Neural cell (in vitro differentiated cells): ENCODE measurements around the gene CACNA1C. TPM values are rescaled to one million over a fixed set of nuclear protein-coding genes. Genes with fewer than 3 reads are reported as not detected.

Source experiments
- H2AFZ ChIP-seq: fragments of 200-600, 300-800 bp; sonication (generic), shearing (Covaris generic); 2 replicates; pipeline ENCODE4 v1.6.0; 2014; ENCODE audit warnings: low read depth, mild to moderate bottlenecking, antibody characterized with exemption, low read length, moderate library complexity
- H3F3A ChIP-seq: fragments of 200-600 bp; shearing (Covaris generic); 2 replicates; pipeline ENCODE4 v1.6.1; 2016; ENCODE audit warnings: mild to moderate bottlenecking, moderate library complexity, mixed read lengths, antibody characterized with exemption, low read length; ENCODE audit not compliant: insufficient read depth, poor library complexity, severe bottlenecking
- H3K27ac ChIP-seq: fragments of 200-600, 300-800 bp; sonication (generic), shearing (Covaris generic); 2 replicates; pipeline ENCODE4 v1.5.1; 2014; ENCODE audit warnings: mild to moderate bottlenecking, low read length, moderate library complexity
- H3K27me3 ChIP-seq: fragments of 300-800, 200-600 bp; sonication (generic), shearing (Covaris generic); 2 replicates; pipeline ENCODE4 v1.6.0; 2014; ENCODE audit warnings: mild to moderate bottlenecking, low read depth, low read length, moderate library complexity; ENCODE audit not compliant: insufficient read depth
- H3K36me3 ChIP-seq: fragments of 300-800, 200-600 bp; sonication (generic), shearing (Covaris generic); 2 replicates; pipeline ENCODE4 v1.5.1; 2014; ENCODE audit warnings: mild to moderate bottlenecking, antibody characterized with exemption, low read length, moderate library complexity; ENCODE audit not compliant: insufficient read depth
- H3K4me2 ChIP-seq: fragments of 300-800, 200-600 bp; sonication (generic), shearing (Covaris generic); 2 replicates; pipeline ENCODE4 v1.6.0; 2014; ENCODE audit warnings: mild to moderate bottlenecking, low read length
- H3K4me3 ChIP-seq: fragments of 300-800, 200-600 bp; sonication (generic), shearing (Covaris generic); 2 replicates; pipeline ENCODE4 v1.5.1; 2014; ENCODE audit warnings: mild to moderate bottlenecking, low read length, moderate library complexity
- H3K79me2 ChIP-seq: fragments of 200-600 bp; shearing (Covaris generic); replicated peaks from 2 replicates; pipeline ENCODE4 v1.6.0; 2014; ENCODE audit warnings: mild to moderate bottlenecking, low read length, moderate library complexity; ENCODE audit not compliant: insufficient read depth
- H3K9ac ChIP-seq: fragments of 300-800, 200-600 bp; sonication (generic), shearing (Covaris generic); 2 replicates; pipeline ENCODE4 v1.6.1; 2016; ENCODE audit warnings: mild to moderate bottlenecking, low read length, mixed read lengths
- H3K9me2 ChIP-seq: fragments of 200-600 bp; shearing (Covaris generic); 2 replicates; pipeline ENCODE4 v1.6.1; 2016; ENCODE audit warnings: mild to moderate bottlenecking, low read length, mixed read lengths; ENCODE audit not compliant: insufficient read depth
- H3K9me3 ChIP-seq: fragments of 200-600, 300-800 bp; sonication (generic), shearing (Covaris generic); 2 replicates; pipeline ENCODE4 v1.6.1; 2016; ENCODE audit warnings: mild to moderate bottlenecking, mixed run types, low read length, moderate library complexity, mixed read lengths
- H4K20me1 ChIP-seq: fragments of 200-600 bp; shearing (Covaris generic); 2 replicates; pipeline ENCODE4 v1.6.1; 2016; ENCODE audit warnings: mild to moderate bottlenecking, mixed run types; ENCODE audit not compliant: insufficient read depth
- CTCF ChIP-seq: fragments of 450-650 bp; IDR thresholded peaks from 2 replicates; pipeline ENCODE4 v1.5.1; 2014; ENCODE audit warnings: antibody characterized with exemption, mild to moderate bottlenecking, moderate library complexity; ENCODE audit not compliant: poor library complexity, severe bottlenecking
- EP300 ChIP-seq: fragments of 450-650 bp; conservative IDR thresholded peaks from 2 replicates; pipeline ENCODE4 v1.6.1; 2014; ENCODE audit warnings: antibody characterized with exemption, mild to moderate bottlenecking, moderate library complexity; ENCODE audit not compliant: poor library complexity, severe bottlenecking
- EZH2 ChIP-seq: fragments of 200-600, 300-800 bp; shearing (Covaris generic), sonication (generic); IDR thresholded peaks from 2 replicates; pipeline ENCODE4 v1.6.1; 2014; ENCODE audit warnings: antibody characterized with exemption, low read length, borderline replicate concordance, mild to moderate bottlenecking; ENCODE audit not compliant: insufficient read depth, poor library complexity, severe bottlenecking
- MXI1 ChIP-seq: fragments of 450-650 bp; conservative IDR thresholded peaks from 2 replicates; pipeline ENCODE4 v1.6.1; 2014; ENCODE audit warnings: antibody characterized with exemption, mild to moderate bottlenecking; ENCODE audit not compliant: poor library complexity, severe bottlenecking
- POLR2AphosphoS5 ChIP-seq: IDR thresholded peaks from 2 replicates; pipeline ENCODE4 v1.6.1; 2012
- RAD21 ChIP-seq: fragments of 450-650 bp; conservative IDR thresholded peaks from 2 replicates; pipeline ENCODE4 v1.6.1; 2014; ENCODE audit warnings: antibody characterized with exemption, mild to moderate bottlenecking, moderate library complexity
- REST ChIP-seq: IDR thresholded peaks from 2 replicates; pipeline ENCODE4 v1.6.1; 2012; ENCODE audit warnings: borderline replicate concordance
- SMC3 ChIP-seq: fragments of 450-650 bp; conservative IDR thresholded peaks from 2 replicates; pipeline ENCODE4 v1.6.1; 2014; ENCODE audit warnings: antibody characterized with exemption, mild to moderate bottlenecking, moderate library complexity; ENCODE audit not compliant: poor library complexity
- TAF1 ChIP-seq: IDR thresholded peaks from 2 replicates; pipeline ENCODE4 v1.6.1; 2012; ENCODE audit warnings: low read depth
- polyA plus RNA-seq: library from polyadenylated mRNA; depleted of rRNA; stranded (reverse); fragments of >200 nt; gene quantifications from 2 replicates; pipeline ENCODE4 v1.2.3, GENCODE V29; 2014

CACNA1C gene
- polyA plus RNA-seq, 1 donor from 2014 or later, result 9.7 TPM

- no peak overlapping the region for H3K9ac ChIP-seq
- no peaks in the 10 kb centered on the region for H3K27me3 ChIP-seq
- no peak overlapping the region for H3K4me2 ChIP-seq
- no peak overlapping the region for H2AFZ ChIP-seq
- H3K36me3 ChIP-seq, result no peaks in the 10 kb centered on the region
- no peaks in the 10 kb centered on the region for H3F3A ChIP-seq
- TF ChIP-seq REST, result no peak
- no peak for TF ChIP-seq TAF1
- no peak for TF ChIP-seq POLR2AphosphoS5
- TF ChIP-seq RAD21, result no peak
- TF ChIP-seq EP300, result no peak
- no peak overlapping the region for H3K27ac ChIP-seq
- H3K9me3 ChIP-seq, result no peaks in the 10 kb centered on the region
- H4K20me1 ChIP-seq, result no peaks in the 10 kb centered on the region
- no peaks in the 10 kb centered on the region for H3K79me2 ChIP-seq
- H3K9me2 ChIP-seq, result no peaks in the 10 kb centered on the region
- no peak overlapping the region for H3K4me3 ChIP-seq
These were observed 397.8 kb downstream of the CACNA1C start for GRCh38 chr12:2450553-2450952.

GRCh38 chr12:2451025-2451424, 398.2 kb downstream of the CACNA1C start:
- H3K4me3 ChIP-seq, result no peak overlapping the region
- H3F3A ChIP-seq, result no peaks in the 10 kb centered on the region
- H4K20me1 ChIP-seq, result no peaks in the 10 kb centered on the region
- no peaks in the 10 kb centered on the region for H3K79me2 ChIP-seq
- no peak overlapping the region for H3K4me2 ChIP-seq
- no peaks in the 10 kb centered on the region for H3K27me3 ChIP-seq
- no peaks in the 10 kb centered on the region for H3K36me3 ChIP-seq
- H3K9ac ChIP-seq, result no peak overlapping the region
- no peak for TF ChIP-seq TAF1
- TF ChIP-seq EP300, result no peak
- no peak for TF ChIP-seq MXI1
- TF ChIP-seq EZH2, result no peak
- no peak for TF ChIP-seq RAD21
- H3K9me3 ChIP-seq, result no peaks in the 10 kb centered on the region
- no peak overlapping the region for H2AFZ ChIP-seq
- H3K9me2 ChIP-seq, result no peaks in the 10 kb centered on the region
- H3K27ac ChIP-seq, result no peak overlapping the region

GRCh38 chr12:2451497-2451896, 398.7 kb downstream of the CACNA1C start:
- TF ChIP-seq REST (no peak), EZH2 (no peak), MXI1 (no peak), POLR2AphosphoS5 (no peak), SMC3 (no peak), EP300 (no peak), TAF1 (no peak), CTCF (no peak), RAD21 (no peak)

More at GRCh38 chr12:2451497-2451896, 398.7 kb downstream of the CACNA1C start:
- Histone ChIP-seq H4K20me1 (no peaks in the 10 kb centered on the region), H3K9me3 (no peaks in the 10 kb centered on the region), H3K27me3 (no peaks in the 10 kb centered on the region), H3K4me2 (no peak overlapping the region), H3K4me3 (no peak overlapping the region), H3K79me2 (no peaks in the 10 kb centered on the region), H3K27ac (no peak overlapping the region), H3K9ac (no peak overlapping the region), H3F3A (no peaks in the 10 kb centered on the region), H3K9me2 (no peaks in the 10 kb centered on the region), H2AFZ (no peak overlapping the region), H3K36me3 (no peaks in the 10 kb centered on the region)
